HUES48 (cell line): ENCODE results near the gene ERMP1.

Source experiments
- H3K27ac ChIP-seq: one replicate; pipeline ENCODE4 v1.7.0; 2013; ENCODE audit warnings: low read depth, low read length, inconsistent platforms
- H3K27me3 ChIP-seq: 2 replicates; pipeline ENCODE4 v1.6.1; 2013; ENCODE audit warnings: mild to moderate bottlenecking, low read length; ENCODE audit not compliant: control insufficient read depth, insufficient read depth
- H3K36me3 ChIP-seq: 2 replicates; pipeline ENCODE4 v1.6.1; 2013; ENCODE audit warnings: low read length; ENCODE audit not compliant: control insufficient read depth, insufficient read depth
- H3K4me1 ChIP-seq: 2 replicates; pipeline ENCODE4 v1.6.1; 2013; ENCODE audit warnings: mild to moderate bottlenecking, low read length; ENCODE audit not compliant: control insufficient read depth, insufficient read depth
- H3K4me3 ChIP-seq: 2 replicates; pipeline ENCODE4 v1.5.1; 2013; ENCODE audit warnings: mild to moderate bottlenecking, low read depth, low read length
- H3K9ac ChIP-seq: 2 replicates; pipeline ENCODE4 v1.6.1; 2013; ENCODE audit warnings: mild to moderate bottlenecking, low read depth, low read length, moderate library complexity
- H3K9me3 ChIP-seq: 2 replicates; pipeline ENCODE4 v1.6.1; 2013; ENCODE audit warnings: low read length; ENCODE audit not compliant: control insufficient read depth, insufficient read depth

ERMP1 gene

DNA sequence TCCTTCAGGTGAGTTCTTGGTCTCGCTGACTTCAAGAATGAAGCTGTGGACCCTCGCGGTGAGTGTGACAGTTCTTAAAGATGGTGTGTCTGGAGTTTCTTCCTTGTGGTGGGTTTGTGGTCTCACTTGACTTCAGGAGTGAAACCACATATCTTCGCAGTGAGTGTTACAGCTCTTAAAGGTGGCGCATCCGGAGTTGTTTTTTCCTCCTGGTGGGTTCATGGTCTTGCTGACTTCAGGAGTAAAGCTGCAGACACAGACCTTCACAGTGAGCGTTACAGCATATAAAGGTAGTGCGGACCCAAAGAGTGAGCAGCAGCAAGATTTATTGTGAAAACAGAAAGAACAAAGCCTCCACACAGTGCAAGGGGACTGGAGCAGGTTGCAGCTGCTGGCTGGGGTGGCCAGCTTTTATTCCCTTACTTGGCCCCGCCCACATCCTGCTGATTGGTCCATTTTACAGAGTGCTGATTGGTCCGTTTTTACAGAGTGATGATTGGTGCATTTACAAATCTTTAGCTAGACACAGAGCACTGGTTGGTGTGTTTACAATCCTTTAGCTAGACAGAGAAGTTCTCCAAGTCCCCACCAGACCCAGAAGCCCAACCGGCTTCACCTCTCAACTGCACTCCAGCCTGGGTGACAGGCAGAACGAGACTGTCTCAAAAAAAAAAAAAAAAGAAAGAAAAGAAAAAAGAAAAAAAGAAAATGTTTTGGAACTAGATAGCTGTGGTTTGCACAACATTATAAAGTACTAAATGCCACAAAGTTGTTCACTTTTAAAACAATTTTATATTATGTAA, 9.1 kb upstream of the ERMP1 start:
- H3K4me1 ChIP-seq = peaks cover 15% of the 10 kb centered on the region
- H3K4me3 ChIP-seq = no peak overlapping the region
- H3K27ac ChIP-seq = no peak overlapping the region
- no peaks in the 10 kb centered on the region for H3K36me3 ChIP-seq
- H3K9ac ChIP-seq = no peak overlapping the region
- H3K9me3 ChIP-seq = no peaks in the 10 kb centered on the region
- H3K27me3 ChIP-seq = no peaks in the 10 kb centered on the region

DNA sequence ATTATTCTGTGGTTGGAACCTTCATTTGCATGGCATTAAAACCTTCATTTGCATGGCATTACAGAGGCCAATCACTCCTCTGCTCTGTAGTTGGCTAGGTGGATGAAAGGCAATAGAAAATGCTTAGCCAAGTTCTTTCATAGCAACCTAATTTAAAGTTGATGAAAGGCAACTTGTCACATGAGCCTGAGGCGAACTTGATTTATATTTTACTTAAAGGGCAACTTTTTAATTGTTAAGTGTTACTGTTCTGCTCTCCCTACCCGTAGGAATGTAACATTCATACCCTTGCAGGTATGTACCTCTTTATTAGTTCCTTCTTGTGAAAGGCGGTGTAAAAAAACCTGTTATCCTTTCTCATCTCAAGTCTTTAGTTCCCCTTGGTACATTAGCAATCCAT, 7.9 kb upstream of the ERMP1 start:
- H3K4me3 ChIP-seq = no peak overlapping the region
- no peak overlapping the region for H3K9ac ChIP-seq
- H3K36me3 ChIP-seq = no peaks in the 10 kb centered on the region
- no peak overlapping the region for H3K27ac ChIP-seq
- H3K27me3 ChIP-seq = no peaks in the 10 kb centered on the region
- peaks cover 15% of the 10 kb centered on the region for H3K4me1 ChIP-seq
- no peaks in the 10 kb centered on the region for H3K9me3 ChIP-seq

DNA sequence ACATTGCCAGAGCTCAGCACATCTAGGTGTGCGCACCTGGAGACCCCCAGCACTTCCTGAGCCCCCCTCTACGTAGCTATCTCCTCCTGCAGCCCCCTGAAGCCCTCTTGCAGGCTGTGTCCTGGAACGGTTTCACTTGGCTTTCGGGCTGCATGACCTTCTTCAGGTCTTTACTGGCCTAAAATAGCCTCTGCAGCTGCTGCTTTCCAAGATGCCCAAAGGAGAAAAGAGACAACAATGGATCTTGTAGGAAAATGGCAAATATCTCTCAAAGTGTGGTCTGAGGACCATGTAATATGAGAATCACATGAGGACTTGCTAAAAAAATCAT, 6.6 kb upstream of the ERMP1 start:
- Histone ChIP-seq H3K36me3 (no peaks in the 10 kb centered on the region), H3K27me3 (no peaks in the 10 kb centered on the region), H3K4me3 (no peak overlapping the region), H3K9ac (no peak overlapping the region), H3K9me3 (no peaks in the 10 kb centered on the region), H3K4me1 (peaks cover 15% of the 10 kb centered on the region), H3K27ac (peak overlapping the region; percentile 38)

DNA sequence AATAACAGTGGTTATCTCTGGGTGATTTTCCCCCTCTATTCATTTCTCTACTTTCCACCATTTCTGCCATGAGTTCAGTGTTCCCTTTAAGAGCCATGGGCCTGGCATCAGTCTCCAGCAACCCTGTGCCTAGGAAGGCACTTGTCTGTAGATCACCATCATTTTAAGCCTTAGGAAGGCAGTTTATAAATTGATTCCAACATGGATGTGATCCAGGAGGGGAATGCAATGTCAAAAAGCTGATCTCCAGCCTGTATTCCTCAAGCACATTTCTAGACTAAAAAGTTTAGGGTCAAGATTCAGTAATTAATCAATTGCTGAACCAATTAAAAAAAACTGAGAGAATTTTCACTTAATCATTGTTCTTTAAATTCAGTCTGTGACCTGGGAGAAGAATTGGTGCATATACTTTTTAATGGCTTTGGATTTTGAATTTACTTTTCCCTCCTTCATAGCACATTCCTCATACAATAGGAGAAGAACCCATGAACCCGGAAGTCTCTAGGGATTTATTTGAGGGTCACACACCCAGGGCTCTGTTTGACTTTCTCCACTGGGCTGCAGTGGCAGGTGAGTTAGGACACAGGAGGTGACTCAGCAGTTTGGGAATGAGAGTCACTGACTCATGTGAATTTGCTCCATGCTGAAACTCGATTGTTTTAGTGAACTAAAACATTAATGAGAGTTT, 6.1 kb upstream of the ERMP1 start:
- H3K27me3 ChIP-seq = no peaks in the 10 kb centered on the region
- H3K27ac ChIP-seq = peak overlapping the region; percentile 38
- peaks cover 14% of the 10 kb centered on the region for H3K4me1 ChIP-seq
- no peak overlapping the region for H3K4me3 ChIP-seq
- H3K36me3 ChIP-seq = no peaks in the 10 kb centered on the region
- H3K9me3 ChIP-seq = no peaks in the 10 kb centered on the region
- no peak overlapping the region for H3K9ac ChIP-seq

DNA sequence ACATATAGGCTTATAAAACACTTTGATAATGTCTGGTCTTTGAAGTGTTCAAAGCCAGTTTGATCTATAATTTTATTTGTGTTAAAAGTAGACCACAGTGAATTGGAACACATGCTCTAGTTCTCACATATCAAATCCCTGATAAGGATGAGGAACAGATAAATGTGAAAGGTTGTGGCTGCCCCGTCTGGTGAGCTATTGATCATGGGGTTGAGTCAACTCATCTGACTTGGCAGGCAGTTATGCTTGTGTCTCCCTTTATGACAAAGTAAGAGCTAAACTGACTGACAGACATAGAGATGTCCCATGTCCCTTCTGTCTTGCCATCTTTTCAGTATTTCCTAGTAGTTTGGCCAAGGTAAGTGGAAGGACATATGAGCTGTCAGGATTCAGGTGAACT, 2.9 kb upstream of the ERMP1 start:
- H3K9ac ChIP-seq = no peak overlapping the region
- H3K27ac ChIP-seq = no peak overlapping the region
- no peaks in the 10 kb centered on the region for H3K36me3 ChIP-seq
- peaks cover 15% of the 10 kb centered on the region for H3K4me1 ChIP-seq
- no peak overlapping the region for H3K4me3 ChIP-seq
- no peaks in the 10 kb centered on the region for H3K9me3 ChIP-seq
- no peaks in the 10 kb centered on the region for H3K27me3 ChIP-seq

DNA sequence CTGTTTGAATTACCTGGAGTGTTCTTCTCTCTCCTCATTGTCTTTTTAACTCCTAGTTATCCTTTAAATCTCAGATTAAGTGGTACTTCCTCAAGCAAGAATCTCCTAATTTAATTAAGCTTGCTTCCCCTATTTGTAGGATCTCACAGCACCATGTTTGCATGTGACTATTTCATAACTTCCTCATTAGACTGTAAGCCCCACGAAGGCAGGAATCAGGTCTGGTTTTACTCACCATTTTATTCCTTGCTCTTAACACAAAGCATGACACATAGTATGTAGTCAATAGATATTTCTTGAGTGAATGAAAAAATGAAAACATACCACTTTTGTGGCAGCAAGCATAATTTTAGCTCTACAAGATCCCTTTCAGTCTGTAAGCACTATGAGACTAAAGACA, 1.3 kb upstream of the ERMP1 start:
- H3K4me1 ChIP-seq = peaks cover 10% of the 10 kb centered on the region
- no peak overlapping the region for H3K9ac ChIP-seq
- no peaks in the 10 kb centered on the region for H3K9me3 ChIP-seq
- H3K36me3 ChIP-seq = peaks cover 7% of the 10 kb centered on the region; the same call in 1 of the 2 replicates
- no peak overlapping the region for H3K27ac ChIP-seq
- no peak overlapping the region for H3K4me3 ChIP-seq
- H3K27me3 ChIP-seq = no peaks in the 10 kb centered on the region

DNA sequence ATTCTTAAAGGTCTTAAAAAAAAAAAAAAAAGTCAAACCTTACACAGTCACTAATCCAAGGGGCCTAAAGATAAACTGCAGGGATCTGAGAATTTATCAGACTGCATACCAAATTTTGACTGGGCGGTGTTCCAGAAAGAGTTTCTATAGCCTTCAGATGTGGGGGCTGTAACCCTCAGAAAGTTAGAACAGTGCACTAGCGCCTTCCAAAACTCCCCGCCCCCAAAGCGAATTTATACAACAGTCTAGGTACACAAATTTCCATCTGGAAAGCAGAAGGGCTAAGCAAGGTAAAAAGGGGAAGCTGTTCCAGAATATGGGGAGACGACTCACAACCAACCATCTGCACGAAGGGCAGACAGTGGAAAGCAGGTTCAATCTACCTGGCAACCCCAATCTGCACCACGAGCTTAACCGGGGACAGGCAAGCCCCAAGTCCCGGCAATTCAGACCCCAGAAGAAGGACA, 813 bp downstream of the ERMP1 start:
- H3K27ac ChIP-seq = no peak overlapping the region

DNA sequence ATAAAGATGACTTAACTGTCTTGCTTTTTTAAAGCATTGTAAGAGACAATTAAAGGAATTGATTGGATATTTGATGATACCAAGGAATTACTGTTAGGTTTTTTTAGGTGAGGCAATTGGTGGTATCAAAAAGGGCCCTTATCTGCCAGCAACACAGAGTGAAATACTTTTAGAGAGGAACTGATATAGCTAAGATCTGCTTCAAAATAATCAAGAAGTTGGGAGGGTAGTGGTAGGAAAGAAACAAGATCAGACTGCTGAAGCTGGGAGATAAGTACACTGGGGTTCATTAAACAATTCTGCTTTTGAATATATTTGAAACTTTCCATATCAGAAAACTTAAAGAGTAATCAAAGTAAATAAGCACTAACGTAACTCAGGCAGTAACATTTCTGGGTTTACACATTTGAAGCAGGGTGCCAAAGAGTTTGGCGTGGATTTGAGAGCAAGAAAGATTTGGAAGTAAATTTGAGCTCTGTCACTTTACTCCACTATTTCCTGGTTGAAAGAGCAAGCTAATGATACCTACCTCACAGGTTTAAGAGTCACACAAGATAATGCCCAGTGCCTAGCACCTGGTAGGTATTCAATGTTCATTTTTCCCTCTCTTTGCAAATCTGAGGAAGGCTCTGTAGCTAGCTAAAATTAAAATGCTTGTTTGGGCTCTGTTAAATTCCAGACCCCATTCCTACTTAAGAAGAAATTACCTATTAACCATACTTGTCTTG, 6.9 kb downstream of the ERMP1 start:
- Histone ChIP-seq H3K4me1 (no peaks in the 10 kb centered on the region), H3K27me3 (no peaks in the 10 kb centered on the region), H3K36me3 (peaks cover 54% of the 10 kb centered on the region), H3K9ac (no peak overlapping the region), H3K9me3 (no peaks in the 10 kb centered on the region), H3K4me3 (no peak overlapping the region), H3K27ac (no peak overlapping the region)

More for the DNA sequence above, 813 bp downstream of the ERMP1 start:
- peak overlapping the region; percentile 77 for H3K9ac ChIP-seq
- H3K36me3 ChIP-seq = peaks cover 19% of the 10 kb centered on the region; the same call in 1 of the 2 replicates
- no peaks in the 10 kb centered on the region for H3K27me3 ChIP-seq
- no peaks in the 10 kb centered on the region for H3K9me3 ChIP-seq
- H3K4me1 ChIP-seq = peaks cover 9% of the 10 kb centered on the region
- H3K4me3 ChIP-seq = peak overlapping the region; percentile 88

DNA sequence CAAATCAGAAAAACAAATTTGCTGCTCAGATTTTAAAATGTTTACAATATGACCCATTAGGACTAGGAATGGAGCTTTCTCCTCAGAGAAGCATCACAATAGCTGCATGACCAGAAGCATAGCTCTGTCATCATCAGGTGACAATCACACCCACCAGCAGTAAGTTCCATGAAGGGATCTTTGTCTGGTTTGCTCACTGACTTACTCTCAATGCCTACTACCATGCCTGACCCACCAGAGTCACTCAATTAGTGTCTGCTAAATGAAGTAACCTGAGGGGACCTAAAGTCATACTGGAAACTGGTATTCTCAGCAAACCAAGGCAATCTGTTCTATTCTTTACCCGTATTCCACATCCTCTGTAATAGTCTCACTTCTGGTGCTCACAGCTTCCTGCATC, 7.7 kb downstream of the ERMP1 start:
- H3K9me3 ChIP-seq = no peaks in the 10 kb centered on the region
- H3K27ac ChIP-seq = no peak overlapping the region
- H3K36me3 ChIP-seq = peaks cover 49% of the 10 kb centered on the region

DNA sequence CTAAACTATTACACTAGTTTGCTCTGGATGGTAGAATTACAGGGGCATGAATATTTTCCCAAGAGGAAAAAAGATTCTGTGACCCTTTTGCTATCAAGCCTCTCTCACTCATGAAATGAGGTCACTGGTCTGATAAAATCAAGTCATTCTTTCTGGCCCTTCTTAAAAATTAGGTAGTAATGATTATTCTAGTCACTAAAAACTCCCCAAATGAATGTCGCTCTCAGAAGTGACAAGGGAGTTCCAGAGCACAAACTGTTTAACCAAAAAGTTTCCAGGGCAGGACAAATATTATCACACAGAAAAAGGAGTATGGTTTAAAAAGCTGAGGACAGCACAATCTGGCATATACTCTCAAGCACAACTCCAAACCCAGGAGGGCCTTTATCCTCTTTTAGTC, 12.5 kb downstream of the ERMP1 start:
- Histone ChIP-seq H3K27me3 (no peaks in the 10 kb centered on the region), H3K9me3 (no peaks in the 10 kb centered on the region), H3K4me1 (no peaks in the 10 kb centered on the region), H3K4me3 (no peak overlapping the region), H3K9ac (no peak overlapping the region), H3K36me3 (peaks cover 40% of the 10 kb centered on the region), H3K27ac (no peak overlapping the region)

More for the DNA sequence above, 7.7 kb downstream of the ERMP1 start:
- H3K4me3 ChIP-seq = no peak overlapping the region
- no peak overlapping the region for H3K9ac ChIP-seq
- H3K4me1 ChIP-seq = no peaks in the 10 kb centered on the region
- H3K27me3 ChIP-seq = no peaks in the 10 kb centered on the region

DNA sequence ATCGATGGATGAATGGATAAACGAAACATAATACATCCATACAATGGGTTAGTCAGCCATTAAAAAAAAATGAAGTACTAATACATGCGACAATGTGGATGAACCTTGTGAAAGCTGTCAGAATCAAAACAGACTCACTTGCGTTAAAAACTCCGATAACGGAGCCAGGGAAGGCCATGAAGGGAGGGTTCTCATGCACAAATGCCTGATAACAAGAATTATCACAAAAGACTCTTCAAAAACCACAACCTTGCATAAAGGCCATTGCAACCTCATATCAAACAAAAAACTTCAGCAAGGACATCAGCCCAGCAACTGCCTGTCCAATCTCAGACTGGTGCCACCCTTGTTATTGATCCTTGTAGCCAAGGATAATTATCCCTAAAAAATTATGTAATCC, 13.7 kb downstream of the ERMP1 start:
- H3K9me3 ChIP-seq = no peaks in the 10 kb centered on the region
- peaks cover 35% of the 10 kb centered on the region for H3K36me3 ChIP-seq
- H3K4me1 ChIP-seq = no peaks in the 10 kb centered on the region
- no peak overlapping the region for H3K27ac ChIP-seq
- no peaks in the 10 kb centered on the region for H3K27me3 ChIP-seq
- no peak overlapping the region for H3K9ac ChIP-seq
- no peak overlapping the region for H3K4me3 ChIP-seq
